Peyer's patch (tissue), 4 donors: ENCODE results near the gene CCDC180.

ENCODE experiments used
- CTCF ChIP-seq, 6 experiments: fragments of 450-650 bp in 4 of 6; fragments of 200-600 bp in 2 of 6; sonication (generic) in 1 of 6; IDR thresholded peaks; one replicate each; pipeline ENCODE4 v1.5.1; 2017 to 2019; ENCODE audit warnings: antibody characterized with exemption in 6 of 6, mild to moderate bottlenecking in 3 of 6, moderate library complexity in 1 of 6
- POLR2A ChIP-seq, 2 donors: fragments of 450-650 bp; IDR thresholded peaks; one replicate each; pipeline ENCODE4 v1.5.1; 2017; ENCODE audit warnings: antibody characterized with exemption in 2 of 2, mild to moderate bottlenecking in 2 of 2, moderate library complexity in 2 of 2

GRCh38 chr9:97301974-97302373, 5.5 kb upstream of the CCDC180 start:
- TF ChIP-seq POLR2A (IDR thresholded peaks at IDR 0.05) (no peak), CTCF (IDR thresholded peaks at IDR 0.05) (no peak)
